K562 (cell line): ENCODE measurements around the gene KLHL12. TPM values are rescaled to one million over a fixed set of nuclear protein-coding genes. Genes with fewer than 3 reads are reported as not detected.
A peak's percentile ranks its signal among the peaks of the same experiment; 100 is the strongest.

ENCODE experiments used
- CBFA2T2 ChIP-seq: fragments of 450-650 bp; conservative IDR thresholded peaks from 2 replicates; pipeline ENCODE4 v1.6.1; 2017; ENCODE audit warnings: mild to moderate bottlenecking
- CHCHD3 ChIP-seq: fragments of 250-450 bp; sonication (Bioruptor Pico); IDR thresholded peaks from 2 replicates; pipeline ENCODE4 v2.1.2; 2022; ENCODE audit warnings: mild to moderate bottlenecking
- FOXA3 ChIP-seq, 2 experiments: fragments of 450-650 bp in 1 of 2; sonication (generic) in 1 of 2; formaldehyde crosslinking; IDR thresholded peaks in 1 of 2; conservative IDR thresholded peaks in 1 of 2; 2 replicates each; pipeline versions ENCODE4 v1.4.0 to v1.8.0; 2020 to 2022; ENCODE audit warnings: mild to moderate bottlenecking in 2 of 2, missing genetic modification reagents in 1 of 2
- FOXJ2 ChIP-seq: fragments of 200-800 bp; sonication (Bioruptor generic); IDR thresholded peaks from 2 replicates; pipeline ENCODE4 v1.6.1; 2016; ENCODE audit warnings: missing genetic modification characterization, missing compliant biosample characterization
- GATA2 ChIP-seq: sonication (generic); formaldehyde crosslinking; IDR thresholded peaks from 2 replicates; pipeline ENCODE4 v1.4.0; 2020; ENCODE audit warnings: mild to moderate bottlenecking, missing genetic modification reagents
- GATAD2A ChIP-seq: fragments of 450-650 bp; IDR thresholded peaks from 2 replicates; pipeline ENCODE4 v1.6.1; 2017
- HDAC2 ChIP-seq: fragments of 450-650 bp; IDR thresholded peaks from 2 replicates; pipeline ENCODE4 v1.6.1; 2016; ENCODE audit warnings: mild to moderate bottlenecking
- IRF9 ChIP-seq: fragments of 450-650 bp; IDR thresholded peaks from 2 replicates; pipeline ENCODE4 v1.6.1; 2016; ENCODE audit warnings: missing biosample characterization, missing genetic modification characterization
- MNT ChIP-seq, 2 experiments: fragments of 450-650 bp; conservative IDR thresholded peaks; 2 replicates each; pipeline ENCODE4 v1.6.1; 2017; ENCODE audit warnings: mild to moderate bottlenecking in 2 of 2, moderate library complexity in 2 of 2
- TAL1 ChIP-seq: fragments of 450-650 bp; IDR thresholded peaks from 2 replicates; pipeline ENCODE4 v1.6.1; 2016; ENCODE audit warnings: mild to moderate bottlenecking
- TRIM24 ChIP-seq, 2 experiments: fragments of 450-650 bp; IDR thresholded peaks; 2 replicates each; pipeline ENCODE4 v1.6.1; 2016
- ZBTB1 ChIP-seq: sonication (generic); formaldehyde crosslinking; IDR thresholded peaks from 2 replicates; pipeline ENCODE4 v1.8.1; 2023; ENCODE audit warnings: missing genetic modification reagents, low read depth, mild to moderate bottlenecking, borderline replicate concordance
- ZC3H4 ChIP-seq: sonication (generic); formaldehyde crosslinking; IDR thresholded peaks from 2 replicates; pipeline ENCODE4 v1.9.0; 2021; ENCODE audit warnings: missing genetic modification reagents, borderline replicate concordance
- ZNF197 ChIP-seq: fragments of 200-800 bp; sonication (Bioruptor generic); IDR thresholded peaks from 2 replicates; pipeline ENCODE4 v1.6.1; 2016; ENCODE audit warnings: low read depth, missing genetic modification characterization, missing compliant biosample characterization
- ZNF644 ChIP-seq: fragments of 200-800 bp; sonication (Bioruptor generic); IDR thresholded peaks from 2 replicates; pipeline ENCODE4 v1.6.1; 2016; ENCODE audit warnings: low read depth, missing genetic modification characterization, missing compliant biosample characterization
- polyA plus RNA-seq, 8 experiments: library from polyadenylated mRNA; depleted of rRNA in 4 of 8; stranded (reverse) in 5 of 8; unstranded in 3 of 8; fragments of >200 nt; fragmentation: Nextera tagmentation in 2 of 8; fragmentation: Illumina TruSeq in 1 of 8; extraction: Ambion mirVana in 2 of 8; extraction: Trizol in 1 of 8; gene quantifications; 2 replicates each; pipeline versions ENCODE4 v1.2.1 to v1.2.3, GENCODE V29; 2011 to 2014; ENCODE audit warnings: inconsistent platforms in 1 of 8, missing spikeins in 1 of 8
- total RNA-seq, 7 experiments: library from RNA; depleted of rRNA in 6 of 7; stranded (reverse); fragments of >200 nt in 6 of 7; fragmentation: Illumina TruSeq in 2 of 7; extraction: Trizol in 2 of 7; gene quantifications; 2 replicates each; pipeline versions ENCODE4 v1.2.1 to v1.2.3, GENCODE V29; 2011 to 2021; ENCODE audit warnings: low replicate concordance in 1 of 7
- TF ChIP-seq, protein P1 (sequence below): sonication (generic); IDR thresholded peaks from 2 replicates; pipeline ENCODE4 v1.6.1; 2016
- TF ChIP-seq, protein P2 (sequence below), 2 experiments: fragments of 450-650 bp; formaldehyde crosslinking in 1 of 2; IDR thresholded peaks; 2 replicates each; pipeline versions ENCODE4 v1.4.0 to v1.6.1; 2014 to 2020; ENCODE audit warnings: mild to moderate bottlenecking in 2 of 2, borderline replicate concordance in 1 of 2, low read depth in 1 of 2

Gene KLHL12
- total and polyA plus RNA-seq, 9 of the 15 experiments (the other 6 are each of a cell fraction or from before 2014, with no cell fraction given), result 23.1 to 85.1 (median 35.0) TPM

- TF ChIP-seq ZBTB1 (no peak), FOXA3 (CRISPR knock-in tag; conservative IDR thresholded peaks at IDR 0.05 in 1 of 2, IDR thresholded peaks at IDR 0.05 in 1 of 2) (0 out of 4 replicates have a peak, but pooled peaks of 1 of the 2 experiments have one; percentile 16), CHCHD3 (no peak), ZNF644 (tag) (no peak), ZNF197 (CRISPR knock-in tag) (no peak), GATA2 (peak; percentile 81), ZC3H4 (CRISPR knock-in tag) (no peak), CBFA2T2 (peak; percentile 71), TRIM24 (IDR thresholded peaks at IDR 0.05) (peak; percentile 59 to 67), GATAD2A (no peak), MNT (conservative IDR thresholded peaks at IDR 0.05) (peak in 1 of 2 experiments; percentile 9; a peak in 1 of 4 replicates), TAL1 (peak; percentile 72), HDAC2 (peak; percentile 75; the same call in 1 of the 2 replicates), FOXJ2 (tag) (no peak), IRF9 (tag) (no peak)
- TF ChIP-seq, protein P1, sequence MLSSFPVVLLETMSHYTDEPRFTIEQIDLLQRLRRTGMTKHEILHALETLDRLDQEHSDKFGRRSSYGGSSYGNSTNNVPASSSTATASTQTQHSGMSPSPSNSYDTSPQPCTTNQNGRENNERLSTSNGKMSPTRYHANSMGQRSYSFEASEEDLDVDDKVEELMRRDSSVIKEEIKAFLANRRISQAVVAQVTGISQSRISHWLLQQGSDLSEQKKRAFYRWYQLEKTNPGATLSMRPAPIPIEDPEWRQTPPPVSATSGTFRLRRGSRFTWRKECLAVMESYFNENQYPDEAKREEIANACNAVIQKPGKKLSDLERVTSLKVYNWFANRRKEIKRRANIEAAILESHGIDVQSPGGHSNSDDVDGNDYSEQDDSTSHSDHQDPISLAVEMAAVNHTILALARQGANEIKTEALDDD, result no peak
- TF ChIP-seq, protein P2, sequence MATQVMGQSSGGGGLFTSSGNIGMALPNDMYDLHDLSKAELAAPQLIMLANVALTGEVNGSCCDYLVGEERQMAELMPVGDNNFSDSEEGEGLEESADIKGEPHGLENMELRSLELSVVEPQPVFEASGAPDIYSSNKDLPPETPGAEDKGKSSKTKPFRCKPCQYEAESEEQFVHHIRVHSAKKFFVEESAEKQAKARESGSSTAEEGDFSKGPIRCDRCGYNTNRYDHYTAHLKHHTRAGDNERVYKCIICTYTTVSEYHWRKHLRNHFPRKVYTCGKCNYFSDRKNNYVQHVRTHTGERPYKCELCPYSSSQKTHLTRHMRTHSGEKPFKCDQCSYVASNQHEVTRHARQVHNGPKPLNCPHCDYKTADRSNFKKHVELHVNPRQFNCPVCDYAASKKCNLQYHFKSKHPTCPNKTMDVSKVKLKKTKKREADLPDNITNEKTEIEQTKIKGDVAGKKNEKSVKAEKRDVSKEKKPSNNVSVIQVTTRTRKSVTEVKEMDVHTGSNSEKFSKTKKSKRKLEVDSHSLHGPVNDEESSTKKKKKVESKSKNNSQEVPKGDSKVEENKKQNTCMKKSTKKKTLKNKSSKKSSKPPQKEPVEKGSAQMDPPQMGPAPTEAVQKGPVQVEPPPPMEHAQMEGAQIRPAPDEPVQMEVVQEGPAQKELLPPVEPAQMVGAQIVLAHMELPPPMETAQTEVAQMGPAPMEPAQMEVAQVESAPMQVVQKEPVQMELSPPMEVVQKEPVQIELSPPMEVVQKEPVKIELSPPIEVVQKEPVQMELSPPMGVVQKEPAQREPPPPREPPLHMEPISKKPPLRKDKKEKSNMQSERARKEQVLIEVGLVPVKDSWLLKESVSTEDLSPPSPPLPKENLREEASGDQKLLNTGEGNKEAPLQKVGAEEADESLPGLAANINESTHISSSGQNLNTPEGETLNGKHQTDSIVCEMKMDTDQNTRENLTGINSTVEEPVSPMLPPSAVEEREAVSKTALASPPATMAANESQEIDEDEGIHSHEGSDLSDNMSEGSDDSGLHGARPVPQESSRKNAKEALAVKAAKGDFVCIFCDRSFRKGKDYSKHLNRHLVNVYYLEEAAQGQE (IDR thresholded peaks at IDR 0.05; ENCODE audit: borderline replicate concordance), result peak; percentile 75
- TF ChIP-seq, protein P2 (CRISPR knock-in tag; IDR thresholded peaks at IDR 0.05; ENCODE audit: low read depth), result no peak
Observed at GRCh38 chr1:202938287-202938925, 11.4 kb upstream of the KLHL12 start (continued).
